ENCODE measurements around the gene SERPINB6.
A peak's percentile ranks its signal among the peaks of the same experiment; 100 is the strongest.
"Not testable (repeated sequence)": the region's sequence is repeated elsewhere in the genome, so short reads cannot be mapped to it uniquely, and the experiment has no call there.

Gene SERPINB6

DNA sequence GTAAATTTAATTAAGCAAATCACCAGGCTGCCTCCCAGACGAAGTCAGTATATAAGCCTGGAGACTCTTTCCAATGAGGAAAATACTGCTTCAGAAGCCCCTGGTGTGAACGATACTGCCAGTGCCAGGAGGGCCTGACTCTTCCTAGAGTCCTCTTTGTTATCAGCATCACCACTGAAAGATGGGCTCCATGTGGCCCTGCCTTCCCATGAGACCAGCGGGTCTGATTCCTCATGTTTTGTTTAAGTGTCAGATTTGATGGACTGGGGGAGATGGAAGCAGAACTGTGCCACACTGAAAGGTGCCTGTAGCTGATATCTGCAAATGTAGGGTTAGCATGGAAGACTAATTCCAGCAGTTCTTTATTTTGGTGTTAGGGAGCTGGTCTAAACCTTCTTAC lies 36.2 kb upstream of the SERPINB6 start:
- TF ChIP-seq, protein P1, sequence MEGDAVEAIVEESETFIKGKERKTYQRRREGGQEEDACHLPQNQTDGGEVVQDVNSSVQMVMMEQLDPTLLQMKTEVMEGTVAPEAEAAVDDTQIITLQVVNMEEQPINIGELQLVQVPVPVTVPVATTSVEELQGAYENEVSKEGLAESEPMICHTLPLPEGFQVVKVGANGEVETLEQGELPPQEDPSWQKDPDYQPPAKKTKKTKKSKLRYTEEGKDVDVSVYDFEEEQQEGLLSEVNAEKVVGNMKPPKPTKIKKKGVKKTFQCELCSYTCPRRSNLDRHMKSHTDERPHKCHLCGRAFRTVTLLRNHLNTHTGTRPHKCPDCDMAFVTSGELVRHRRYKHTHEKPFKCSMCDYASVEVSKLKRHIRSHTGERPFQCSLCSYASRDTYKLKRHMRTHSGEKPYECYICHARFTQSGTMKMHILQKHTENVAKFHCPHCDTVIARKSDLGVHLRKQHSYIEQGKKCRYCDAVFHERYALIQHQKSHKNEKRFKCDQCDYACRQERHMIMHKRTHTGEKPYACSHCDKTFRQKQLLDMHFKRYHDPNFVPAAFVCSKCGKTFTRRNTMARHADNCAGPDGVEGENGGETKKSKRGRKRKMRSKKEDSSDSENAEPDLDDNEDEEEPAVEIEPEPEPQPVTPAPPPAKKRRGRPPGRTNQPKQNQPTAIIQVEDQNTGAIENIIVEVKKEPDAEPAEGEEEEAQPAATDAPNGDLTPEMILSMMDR (IDR thresholded peaks at IDR 0.05; ENCODE audit: insufficient read depth, low read depth, low read length, missing control alignments): no peak
- no peak for DNase-seq (ENCODE audit: low read depth)
- no peak overlapping the region for H3K4me3 ChIP-seq (ENCODE audit: low read depth, low read length)

DNA sequence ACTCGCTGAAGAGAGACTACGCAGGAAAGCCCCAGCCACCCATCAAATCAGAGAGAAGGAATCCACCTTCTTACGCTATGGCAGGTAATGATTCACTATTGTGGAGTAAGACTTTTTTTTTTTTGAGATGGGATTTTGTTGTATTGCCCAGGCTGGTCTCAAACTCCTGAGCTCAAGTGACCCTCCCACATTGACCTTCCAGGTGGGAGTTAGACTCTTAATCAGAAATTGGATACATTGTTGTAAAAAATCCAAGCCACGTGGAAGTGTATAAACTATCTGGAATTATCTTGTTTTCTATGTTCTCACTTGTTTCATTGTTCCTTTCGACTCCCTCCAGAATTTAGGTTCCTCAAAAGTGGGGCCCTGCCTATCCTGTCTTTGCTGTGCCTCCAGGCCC lies 35.1 kb upstream of the SERPINB6 start:
- TF ChIP-seq, protein P1 (IDR thresholded peaks at IDR 0.05; ENCODE audit: insufficient read depth, low read depth, low read length, missing control alignments): no peak
- DNase-seq (ENCODE audit: low read depth): no peak
- no peak overlapping the region for H3K4me3 ChIP-seq (ENCODE audit: low read depth, low read length)

DNA sequence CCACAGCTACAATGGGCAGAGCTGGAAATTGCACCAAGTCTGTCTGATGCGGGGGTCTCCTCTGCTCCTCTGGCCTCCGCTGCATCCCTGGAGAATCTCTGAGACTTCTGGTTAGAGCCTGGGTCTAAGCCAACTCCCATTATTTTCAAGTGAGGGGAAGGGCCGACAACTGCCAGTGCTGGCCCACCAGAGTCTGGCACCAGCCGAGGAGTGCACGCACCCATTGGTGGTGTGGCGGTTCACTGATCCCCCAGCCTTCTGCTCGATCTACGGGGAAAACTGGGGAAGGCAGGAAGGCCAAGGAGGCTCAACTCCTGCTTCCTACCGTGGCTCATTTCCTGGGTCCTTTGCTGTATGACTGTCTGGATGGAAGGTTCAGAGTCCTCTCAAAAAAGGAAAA lies 34.5 kb upstream of the SERPINB6 start:
- no peak for DNase-seq (ENCODE audit: low read depth)
- TF ChIP-seq, protein P1 (IDR thresholded peaks at IDR 0.05; ENCODE audit: insufficient read depth, low read depth, low read length, missing control alignments): no peak
- no peak overlapping the region for H3K4me3 ChIP-seq (ENCODE audit: low read depth, low read length)

DNA sequence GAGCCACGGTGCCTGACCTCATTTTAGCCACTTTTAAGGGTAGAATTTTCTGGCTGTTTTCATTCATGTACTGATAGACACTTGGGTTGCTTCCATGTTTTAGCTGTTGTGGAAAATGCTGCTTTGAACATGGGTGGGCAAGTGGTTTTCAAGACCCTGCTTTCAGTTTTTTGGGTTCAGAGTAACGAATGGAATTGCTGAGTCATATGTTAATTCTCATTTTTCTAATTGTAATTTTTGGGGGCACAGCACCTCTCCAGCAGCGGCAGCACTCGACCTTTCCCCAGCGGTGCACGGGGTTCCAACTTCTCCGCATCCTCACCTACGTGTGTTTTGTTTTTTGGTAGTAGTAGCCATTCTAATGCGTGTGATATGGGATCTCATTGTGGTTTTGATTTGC lies 33.7 kb upstream of the SERPINB6 start:
- no peak overlapping the region for H3K4me3 ChIP-seq (ENCODE audit: low read depth, low read length)
- no peak for DNase-seq (ENCODE audit: low read depth)
- TF ChIP-seq, protein P1 (IDR thresholded peaks at IDR 0.05; ENCODE audit: insufficient read depth, low read depth, low read length, missing control alignments): no peak

DNA sequence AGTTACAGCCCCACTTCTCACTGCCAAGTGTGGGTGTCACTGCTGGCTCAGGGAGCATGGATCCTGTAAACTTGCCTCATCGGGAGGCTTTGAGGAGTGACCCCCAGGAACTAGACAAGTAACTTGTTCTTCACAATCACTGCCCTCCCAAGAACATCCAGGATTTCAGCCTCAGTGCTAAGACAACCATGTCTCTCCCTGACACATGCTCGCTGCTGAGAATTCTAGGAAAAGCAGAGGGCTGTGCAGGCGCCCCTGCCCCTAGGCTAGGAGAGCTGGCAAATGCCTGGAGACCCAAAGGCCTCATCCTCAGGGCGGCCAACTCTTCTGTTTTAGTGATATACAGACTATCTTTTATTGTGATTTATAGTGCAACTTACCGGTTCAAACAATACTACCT lies 31.9 kb upstream of the SERPINB6 start:
- H3K4me3 ChIP-seq (ENCODE audit: low read depth, low read length); DNase-seq (ENCODE audit: low read depth): not testable (repeated sequence)

DNA sequence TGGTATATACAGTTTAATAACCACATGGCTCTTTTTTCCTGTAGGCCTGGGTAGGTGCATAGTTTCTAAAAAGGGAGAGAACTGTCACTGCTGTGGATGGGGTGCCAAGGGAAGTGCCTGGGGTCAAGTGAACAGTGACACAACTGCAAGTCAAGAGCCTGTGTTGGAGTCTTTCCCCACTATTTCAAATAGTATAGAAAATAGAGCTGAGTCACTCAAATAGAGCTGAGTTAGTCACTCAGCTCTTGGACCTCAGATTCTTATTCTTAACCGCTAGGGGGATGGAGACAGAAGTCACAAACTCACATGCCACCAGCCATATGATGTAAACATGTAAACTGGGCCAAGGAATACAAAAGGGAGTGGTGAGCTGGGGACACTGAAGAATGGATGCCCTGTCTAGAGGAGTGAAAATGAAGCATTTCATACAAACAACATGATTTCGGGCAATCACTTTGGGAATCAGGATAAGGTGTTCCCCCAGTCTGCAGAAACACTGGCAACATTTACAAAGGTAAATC lies 30.5 kb upstream of the SERPINB6 start:
- no peak overlapping the region for H3K4me3 ChIP-seq (ENCODE audit: low read depth, low read length)
- peak; percentile 79 for DNase-seq (ENCODE audit: low read depth)
- TF ChIP-seq, protein P1 (IDR thresholded peaks at IDR 0.05; ENCODE audit: insufficient read depth, low read depth, low read length, missing control alignments): peak; percentile 65

DNA sequence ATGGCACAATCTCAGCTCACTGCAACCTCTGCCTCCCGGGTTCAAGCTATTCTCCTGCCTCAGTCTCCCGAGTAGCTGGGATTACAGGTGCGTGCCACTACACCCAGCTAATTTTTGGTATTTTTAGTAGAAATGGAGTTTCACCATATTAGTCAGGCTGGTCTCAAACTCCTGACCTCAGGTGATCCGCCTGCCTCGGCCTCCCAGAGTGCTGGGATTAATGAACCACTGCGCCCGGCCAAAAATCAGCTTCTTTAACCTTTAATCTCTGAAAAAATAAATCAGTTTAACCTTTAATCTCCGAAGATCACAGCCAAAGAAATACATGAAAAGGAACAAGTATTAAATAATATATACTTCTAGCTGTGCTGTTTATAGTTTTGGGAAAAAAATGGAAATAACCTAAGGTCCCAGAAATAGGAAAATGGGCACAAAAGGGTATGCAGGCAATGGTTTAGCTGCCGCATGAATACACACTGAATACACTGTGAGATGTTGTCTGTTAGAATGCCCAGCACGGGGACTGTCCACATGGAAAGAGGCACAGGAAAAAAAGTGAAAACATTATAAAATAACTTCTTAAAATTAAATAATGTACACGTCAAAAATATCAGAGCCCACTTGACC lies 29.9 kb upstream of the SERPINB6 start:
- no peak overlapping the region for H3K4me3 ChIP-seq (ENCODE audit: low read depth, low read length)
- TF ChIP-seq, protein P1 (IDR thresholded peaks at IDR 0.05; ENCODE audit: insufficient read depth, low read depth, low read length, missing control alignments): no peak
- DNase-seq (ENCODE audit: low read depth): no peak

Measured in GM12865 (cell line).